HG03095 (cell line): ENCODE results near the gene RASAL3.
"Not testable (repeated sequence)": the region's sequence is repeated elsewhere in the genome, so short reads cannot be mapped to it uniquely, and the experiment has no call there.

Source experiments
- ATAC-seq: cut with Tn5 transposase; IDR thresholded peaks from one replicate; pipeline ENCODE4 v1.9.1; 2021; ENCODE audit warnings: moderate library complexity; ENCODE audit not compliant: unreplicated experiment

Gene RASAL3

DNA sequence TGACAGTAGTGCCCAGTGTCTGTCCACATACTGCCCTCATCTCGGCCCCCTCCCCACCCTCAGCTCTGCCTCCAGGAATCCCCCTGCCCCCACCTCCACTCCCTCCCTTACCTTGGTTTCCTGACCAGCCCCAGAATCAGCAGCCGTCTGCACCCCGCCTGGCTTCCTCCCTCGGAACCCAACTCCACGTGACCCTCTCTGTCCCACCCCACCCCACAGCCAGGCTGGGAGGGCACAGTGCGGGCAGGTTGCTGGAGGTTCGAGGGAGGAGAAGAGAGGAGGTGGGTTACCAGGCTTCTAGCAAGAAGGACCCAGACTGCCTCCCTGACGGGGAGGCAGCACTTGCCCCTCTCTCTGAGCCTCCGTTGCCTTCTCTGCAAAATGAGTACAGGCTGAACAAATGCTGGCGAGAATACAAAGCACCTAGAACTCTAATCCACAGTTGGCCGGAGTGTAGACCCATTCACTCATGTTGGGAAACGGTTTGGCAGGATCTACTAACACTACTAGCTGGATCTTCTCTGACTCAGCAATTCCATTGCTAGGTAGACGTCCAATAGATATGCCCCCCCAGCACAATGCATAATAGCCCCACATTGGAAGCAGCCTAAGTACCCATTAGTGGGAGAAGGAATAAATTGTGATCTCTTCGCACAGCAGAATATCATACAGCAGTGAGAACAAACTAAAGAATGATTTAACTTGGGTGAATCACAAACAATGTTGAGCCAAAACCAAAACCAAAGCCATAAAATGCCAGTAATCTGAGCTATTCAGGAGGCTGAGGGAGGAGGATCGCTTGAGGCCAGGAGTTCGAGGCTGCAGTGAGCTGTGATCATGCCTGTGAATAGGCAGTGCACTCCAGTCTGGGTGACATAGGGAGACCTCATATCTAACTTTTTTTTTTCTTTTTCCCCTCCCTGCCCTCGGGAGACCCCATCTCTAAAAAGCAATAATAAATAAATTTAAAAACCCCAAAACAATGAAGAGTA lies at the start of gene RASAL3:
TSS of gene RASAL3 (minus strand) at position 151 of the 992 bp plus-strand sequence. CDS start 186 bp downstream, outside the sequence.
- no peak for ATAC-seq

DNA sequence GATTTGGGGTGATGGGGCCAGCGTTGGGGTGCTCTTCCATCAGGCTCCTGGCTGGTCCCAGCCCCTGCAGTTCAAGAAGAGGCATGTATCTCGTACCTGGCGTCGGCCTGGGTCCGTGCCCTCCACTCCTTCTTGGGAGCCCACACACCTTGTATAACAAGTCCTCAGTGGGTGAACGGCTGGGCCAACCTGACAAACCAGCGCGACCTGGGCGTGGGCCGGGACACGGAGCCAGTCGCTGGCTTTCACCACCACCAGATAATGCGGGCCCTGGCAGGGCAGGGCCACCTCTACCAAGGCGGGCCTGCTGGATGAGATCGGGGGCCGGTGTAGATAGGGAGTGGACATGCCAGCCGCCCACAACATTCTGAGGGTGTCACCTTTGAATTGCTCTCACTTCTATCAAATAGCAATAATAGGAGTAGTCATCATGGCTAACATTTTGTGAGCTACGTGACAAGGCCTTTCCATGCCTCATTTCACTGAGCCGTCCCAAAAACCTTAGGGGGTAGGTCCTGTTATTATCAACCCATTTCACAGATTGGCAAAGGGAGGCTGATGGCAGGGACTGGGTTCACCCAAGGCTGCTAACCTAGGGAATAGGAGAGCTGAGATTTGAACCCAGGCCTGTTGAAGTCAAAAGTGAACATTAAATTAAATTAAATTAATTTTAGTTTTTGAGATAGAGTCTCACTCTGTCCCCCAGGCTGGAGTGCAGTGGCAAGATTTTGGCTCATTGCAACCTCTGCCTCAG lies 47.5 kb upstream of the RASAL3 start:
- no peak for ATAC-seq

GRCh38 chr19:15508035-15508710 lies 43.8 kb upstream of the RASAL3 start, which contains the start of gene CYP4F22:
Gene CYP4F22 (plus strand): TSS chr19:15508525. CDS start chr19:15525337, 16,812 bp downstream.
- ATAC-seq, result no peak

DNA sequence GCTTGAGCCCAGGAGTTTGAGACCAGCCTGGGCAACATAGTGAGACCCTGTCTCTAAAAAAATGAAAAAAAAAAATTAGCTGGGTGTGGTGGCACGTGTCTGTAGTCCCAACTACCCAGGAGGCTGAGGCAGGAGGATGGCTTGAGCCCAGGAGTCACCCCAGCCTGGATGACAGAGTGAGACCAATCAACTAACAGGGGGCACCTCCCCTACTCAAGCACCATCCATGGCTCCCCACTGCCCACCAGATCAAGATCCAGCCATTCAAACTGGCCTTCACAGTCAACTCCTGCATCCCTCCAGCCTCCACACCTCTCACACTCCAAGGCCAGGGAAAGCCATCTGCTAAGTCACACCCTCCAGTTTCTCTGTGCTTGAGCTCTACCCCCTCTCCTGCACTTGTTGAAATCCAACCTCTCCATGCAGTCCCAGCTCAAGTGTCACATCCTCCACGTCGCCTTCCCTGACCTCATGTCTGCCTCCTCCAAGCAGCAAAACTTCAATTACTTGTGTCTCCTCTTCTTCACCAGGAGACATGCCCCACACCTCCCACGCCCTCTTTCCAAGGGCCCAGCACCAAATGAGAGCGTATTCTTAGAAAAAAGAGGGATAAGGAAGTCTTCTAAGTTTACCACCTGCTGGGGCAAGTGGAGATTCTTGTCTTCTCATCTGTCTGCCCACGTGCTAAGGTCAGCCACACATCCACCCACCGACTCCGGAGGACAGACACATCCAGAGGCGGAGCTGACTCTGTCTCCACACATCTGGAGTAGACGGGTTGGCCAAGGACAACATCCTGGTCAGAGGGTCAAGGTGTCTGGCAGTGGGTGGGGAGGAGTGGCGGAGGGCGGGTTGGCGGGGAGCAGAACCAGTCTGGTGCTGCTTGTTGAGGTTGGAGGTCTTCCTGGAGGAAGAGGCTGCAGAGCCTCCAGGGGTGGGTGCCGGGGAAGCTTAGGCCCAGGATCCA lies 43.0 kb upstream of the RASAL3 start:
- ATAC-seq, result no peak

DNA sequence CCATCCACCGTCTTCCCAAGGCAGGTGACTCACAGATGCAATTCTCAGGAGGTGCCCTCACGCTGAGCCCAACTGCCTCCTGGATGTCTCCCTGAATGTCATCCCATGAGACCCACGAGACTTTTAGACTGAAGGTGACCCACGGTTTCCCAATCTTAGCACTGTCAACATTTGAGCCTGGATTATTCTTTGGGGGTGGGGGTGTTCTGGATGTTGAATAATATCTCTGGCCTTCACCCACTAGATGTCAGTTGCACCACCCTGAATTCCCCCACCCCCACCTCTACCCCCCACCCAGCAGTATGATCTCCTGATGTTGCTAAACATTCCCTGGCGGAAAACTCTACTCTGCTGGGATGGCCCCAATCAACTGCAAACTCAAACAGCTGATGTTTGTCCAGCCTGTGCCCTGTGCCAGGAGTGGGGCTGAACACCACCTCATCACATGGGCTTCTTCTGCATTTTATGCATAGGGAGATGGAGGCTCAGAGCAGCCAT lies 41.8 kb upstream of the RASAL3 start:
- no peak for ATAC-seq

DNA sequence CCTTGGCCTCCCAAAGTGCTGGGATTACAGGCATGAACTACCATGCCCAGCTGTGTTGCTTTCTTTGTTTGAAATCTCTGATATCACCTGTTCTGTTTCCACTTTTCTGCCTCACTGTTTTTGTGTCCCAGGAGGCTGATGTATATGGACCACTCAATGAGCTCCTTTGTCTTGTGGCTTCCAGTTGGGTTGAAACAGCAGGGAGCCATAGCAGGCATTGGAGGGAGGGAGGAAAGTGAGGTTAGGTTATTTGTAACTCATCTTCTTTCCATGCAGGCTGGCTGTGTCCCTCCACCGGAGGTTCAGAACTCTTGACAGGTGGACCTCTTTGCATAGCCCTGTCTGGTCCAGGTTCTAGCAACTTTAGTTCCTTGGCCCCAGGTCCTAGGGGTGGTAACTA lies 37.9 kb upstream of the RASAL3 start:
- no peak for ATAC-seq

GRCh38 chr19:15501596-15501995 lies 37.3 kb upstream of the RASAL3 start:
- no peak for ATAC-seq

DNA sequence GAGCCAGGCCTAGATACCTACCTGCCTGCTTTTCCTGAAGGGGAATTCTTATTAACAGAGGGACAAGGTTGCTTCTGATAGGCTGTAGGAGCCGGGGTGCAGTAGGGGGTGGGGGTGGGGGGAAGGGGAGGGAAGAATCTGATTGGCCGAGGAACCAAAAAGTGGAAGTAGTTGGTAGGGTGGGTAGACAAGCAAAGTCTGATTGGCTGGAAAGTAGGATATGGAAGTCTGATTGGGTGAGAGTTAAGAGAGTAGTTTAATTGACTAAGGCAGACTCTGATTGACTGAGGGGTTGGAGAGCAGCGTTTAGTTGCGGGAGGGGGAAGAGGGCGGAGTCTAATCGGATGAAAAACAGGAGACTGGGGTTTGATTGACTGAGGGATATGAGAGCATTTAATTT lies 34.6 kb upstream of the RASAL3 start:
- ATAC-seq, result no peak

- ATAC-seq, result no peak
These were observed 34.0 kb upstream of the RASAL3 start for GRCh38 chr19:15498156-15498858.

- ATAC-seq, result no peak
These were observed 30.8 kb upstream of the RASAL3 start for GRCh38 chr19:15495151-15495550.

DNA sequence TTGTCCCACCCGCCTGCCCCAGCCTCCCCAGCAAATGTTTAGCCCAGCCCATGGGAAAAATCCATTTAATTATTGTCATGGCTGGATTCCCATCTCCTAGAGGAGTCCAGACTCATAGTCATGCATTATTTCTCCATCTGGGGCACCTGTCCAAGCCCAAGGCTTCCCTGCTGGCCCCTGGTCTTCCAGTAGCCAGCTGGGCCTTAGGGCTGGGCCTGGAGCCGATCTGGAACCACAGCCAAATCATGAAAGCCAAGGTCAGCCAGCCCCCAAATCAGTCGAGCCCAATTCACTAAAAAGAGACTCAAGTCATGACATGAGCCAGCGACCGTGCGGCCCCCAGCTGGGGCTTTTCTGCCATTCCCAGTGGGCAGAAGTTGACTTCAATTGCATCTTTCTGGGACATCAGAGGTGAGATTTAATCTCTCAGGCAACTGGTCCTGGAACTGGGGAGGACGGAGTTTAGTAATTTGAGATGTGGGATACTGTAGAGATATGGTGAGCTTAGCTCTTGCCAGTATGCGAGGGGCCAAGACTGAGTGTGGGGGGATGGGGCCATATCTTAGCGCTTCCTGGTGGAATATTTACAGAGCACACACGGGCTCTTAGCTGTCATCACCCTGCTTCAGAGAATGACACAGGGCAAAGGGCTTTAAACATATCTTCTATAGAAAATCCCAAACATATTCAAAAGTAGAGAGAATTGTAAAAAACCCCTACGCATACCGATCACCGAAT lies 24.3 kb upstream of the RASAL3 start:
- ATAC-seq, result no peak

- ATAC-seq, result no peak
These were observed 22.7 kb upstream of the RASAL3 start for GRCh38 chr19:15487038-15487437.

DNA sequence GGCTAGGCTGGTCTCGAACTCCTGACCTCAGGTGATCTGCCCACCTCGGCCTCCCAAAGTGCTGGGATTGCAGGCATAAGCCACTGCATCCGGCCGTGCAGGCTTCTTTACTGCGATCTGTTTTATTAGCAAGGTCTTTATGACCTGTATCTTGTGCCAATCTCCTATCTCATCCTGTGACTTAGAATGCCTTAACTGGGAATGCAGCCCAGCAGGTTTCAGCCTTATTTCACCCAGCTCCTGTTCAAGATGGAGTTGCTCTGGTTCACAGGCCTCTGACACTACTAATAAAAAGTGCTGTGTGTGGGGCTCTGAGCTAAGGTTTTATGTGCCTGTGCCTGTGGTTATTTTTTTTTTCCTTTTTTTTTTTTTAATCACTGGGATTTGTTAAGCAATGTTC lies 21.4 kb upstream of the RASAL3 start:
- not testable (repeated sequence) for ATAC-seq

DNA sequence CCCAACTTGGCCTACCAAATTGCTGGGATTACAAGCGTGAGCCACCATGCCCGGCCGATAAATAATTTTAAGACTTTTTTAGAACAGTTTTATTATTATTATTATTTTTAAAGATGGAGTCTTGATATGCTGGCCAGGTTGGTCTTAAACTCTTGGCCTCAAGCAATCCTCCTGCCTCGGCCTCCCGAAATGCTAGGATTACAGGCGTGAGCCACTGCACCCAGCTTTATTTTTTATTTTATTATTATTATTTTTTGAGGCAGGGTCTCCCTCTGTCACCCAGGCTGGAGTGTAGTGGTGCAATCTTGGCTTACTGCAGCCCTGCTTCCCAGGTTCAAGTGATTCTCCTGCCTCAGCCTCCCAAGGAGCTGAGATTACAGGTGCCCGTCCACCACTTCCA lies 16.7 kb upstream of the RASAL3 start:
- not testable (repeated sequence) for ATAC-seq

DNA sequence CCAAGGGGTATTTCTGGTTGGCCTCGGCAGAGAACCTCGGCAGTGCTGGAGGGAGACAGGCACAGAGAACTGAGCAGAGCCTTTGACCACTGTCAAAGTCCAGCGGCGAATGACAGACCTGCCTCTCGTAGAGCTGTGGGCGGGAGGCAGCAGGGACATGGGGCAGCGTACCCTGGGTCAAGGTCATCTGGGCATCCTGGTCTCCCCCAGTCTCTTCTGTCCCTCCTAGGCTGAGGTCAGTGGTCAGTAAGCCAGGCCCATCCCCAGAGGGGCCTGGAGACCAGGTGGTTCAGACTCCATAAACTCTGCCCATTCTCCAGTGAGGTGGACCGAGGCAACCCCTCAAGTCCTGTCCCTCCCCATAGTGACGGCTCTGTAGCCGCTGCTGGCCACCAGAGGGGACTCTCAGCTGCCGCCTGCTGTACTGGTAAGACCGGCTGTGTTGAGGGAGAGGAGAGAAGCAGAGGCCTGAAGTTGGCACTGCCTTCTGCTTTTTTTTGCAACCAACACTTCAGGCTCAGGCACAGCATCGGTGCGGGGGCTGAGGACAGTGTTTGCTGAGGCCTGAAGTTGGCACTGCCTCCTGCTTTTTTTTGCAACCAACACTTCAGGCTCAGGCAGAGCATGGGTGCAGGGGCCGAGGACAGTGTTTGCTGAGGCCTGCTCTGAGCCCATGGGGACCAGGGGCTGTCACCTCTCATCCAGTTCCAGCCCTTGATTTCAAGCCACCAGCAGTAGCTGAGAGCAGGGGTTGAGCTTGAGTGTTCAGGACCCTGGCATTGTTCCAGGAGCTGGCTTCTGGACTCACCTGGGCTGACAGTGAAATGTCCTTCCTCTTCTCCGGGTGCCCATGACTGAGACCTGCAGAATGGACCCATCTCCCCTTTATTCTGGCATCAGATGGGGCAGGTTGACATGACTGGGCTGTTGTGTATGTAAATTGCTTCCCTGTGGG lies 15.3 kb upstream of the RASAL3 start, which contains the start of gene PGLYRP2:
TSS of gene PGLYRP2 (minus strand) at position 111 of the 955 bp plus-strand sequence. CDS start 130 bp downstream, outside the sequence.
- no peak for ATAC-seq

DNA sequence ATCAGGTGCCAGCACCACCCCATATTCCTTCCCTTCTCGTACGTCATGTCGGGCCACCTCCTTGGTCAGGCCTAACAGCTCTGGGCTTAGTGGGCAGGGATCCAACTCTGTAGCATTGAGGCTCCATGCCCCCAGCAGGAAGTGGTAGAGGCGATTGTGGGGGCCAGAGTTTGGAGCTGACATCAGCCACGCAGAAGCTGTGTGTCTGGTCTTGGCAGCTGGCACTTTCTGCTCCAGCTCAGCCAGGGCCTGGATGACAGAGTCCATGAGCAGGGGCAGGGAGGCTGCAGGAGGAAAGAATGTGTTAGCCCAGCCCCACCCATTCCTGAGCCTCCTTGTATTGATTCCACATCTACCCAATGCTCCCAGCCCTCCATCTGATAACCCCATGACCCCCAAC lies 12.0 kb upstream of the RASAL3 start:
- no peak for ATAC-seq

DNA sequence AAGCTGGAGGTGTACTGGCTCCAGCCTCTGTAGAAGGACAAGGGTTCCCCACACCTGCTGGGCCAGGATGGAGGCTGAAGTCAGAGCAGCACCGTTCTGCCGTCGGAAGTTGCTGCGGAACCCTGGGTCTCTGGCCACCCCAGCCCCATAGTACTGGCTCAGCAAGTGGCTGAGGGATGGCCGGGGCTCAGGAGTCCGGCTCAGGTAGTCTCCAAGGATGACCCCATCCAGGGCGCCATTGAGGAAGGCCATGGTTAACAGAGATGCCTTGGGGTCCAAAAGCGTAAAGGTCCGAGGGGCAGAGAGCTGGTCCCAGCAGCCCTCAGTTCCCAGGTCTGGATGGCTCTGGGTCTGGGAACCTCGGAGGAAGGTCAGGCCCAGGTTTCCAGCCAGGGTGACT lies 11.3 kb upstream of the RASAL3 start:
- ATAC-seq, result no peak
